HG03280 (cell line): Measurements from ENCODE around the gene CADM2.

ENCODE experiments used
- ATAC-seq: cut with Tn5 transposase; IDR thresholded peaks from one replicate; pipeline ENCODE4 v1.9.1; 2021; ENCODE audit warnings: mild to moderate bottlenecking, moderate library complexity; ENCODE audit not compliant: unreplicated experiment

CADM2 gene

DNA sequence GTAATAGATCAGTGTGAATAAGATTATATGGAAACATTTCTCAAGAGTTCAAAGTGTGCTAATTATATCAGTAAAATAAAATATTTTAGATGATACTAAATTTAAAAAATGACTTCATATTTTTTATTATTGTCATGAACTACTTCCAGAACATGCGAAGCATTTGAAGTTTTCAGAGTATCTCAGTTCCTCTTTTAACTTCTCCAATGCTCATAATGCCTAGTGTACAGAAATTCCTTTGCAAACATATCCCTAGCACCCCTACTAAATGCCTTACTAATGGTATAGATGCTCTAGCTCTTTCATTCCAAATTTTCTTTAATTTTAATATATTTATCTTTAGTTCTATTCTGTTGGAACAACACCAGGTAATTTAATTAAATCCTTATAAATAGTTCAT, 580.4 kb downstream of the CADM2 start:
- ATAC-seq, result no peak

DNA sequence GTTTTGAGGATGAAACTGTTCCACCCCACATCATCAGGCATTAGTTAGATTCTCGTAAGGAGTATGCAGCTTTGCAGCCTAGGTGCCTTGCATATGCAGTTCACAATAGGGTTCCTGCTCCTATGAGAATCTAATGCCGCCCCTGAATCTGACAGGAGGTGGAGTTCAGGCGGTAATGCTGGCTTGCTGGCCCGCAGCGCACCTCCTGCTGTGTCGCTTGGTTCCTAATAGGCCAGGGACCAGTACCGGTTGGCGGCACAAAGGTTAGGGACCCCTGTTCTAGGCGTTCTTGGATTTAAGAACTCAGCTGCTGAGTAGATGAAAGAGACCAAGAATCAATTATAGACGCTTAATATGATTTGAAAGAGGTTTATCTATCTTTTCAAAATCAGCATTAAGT, 595.4 kb downstream of the CADM2 start:
- no peak for ATAC-seq

DNA sequence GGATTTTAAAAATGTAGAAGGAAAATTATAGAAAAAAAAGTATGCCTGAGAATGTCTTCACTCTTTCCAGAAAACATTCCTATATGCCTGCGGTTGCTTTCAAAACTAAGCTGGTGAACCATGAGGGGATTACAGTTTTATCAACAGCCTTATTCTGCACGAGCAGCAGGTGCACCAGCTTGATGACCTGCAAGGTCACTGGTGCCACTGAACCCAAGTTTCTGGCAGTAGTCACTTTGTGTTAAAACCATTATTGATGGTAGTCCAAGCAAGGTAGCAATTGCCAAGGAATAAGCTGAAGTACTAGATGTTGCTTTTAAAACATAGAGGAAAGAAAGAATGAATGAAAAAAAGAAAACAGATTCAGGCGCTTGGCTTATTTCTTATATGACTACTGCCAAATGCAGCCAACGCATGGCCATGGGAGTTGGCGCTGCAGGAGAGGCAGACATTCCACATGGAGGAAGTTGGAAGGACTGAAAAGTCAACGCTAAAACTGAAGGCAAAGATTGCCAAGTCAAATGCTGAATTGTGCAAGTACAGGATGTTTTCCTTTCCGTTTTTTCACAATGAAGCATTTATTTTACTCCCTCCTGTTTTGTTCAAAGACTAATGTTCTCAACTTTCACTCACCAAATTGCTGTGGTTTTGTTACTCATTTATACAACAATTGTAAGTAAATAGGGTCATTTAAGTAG, 601.4 kb downstream of the CADM2 start:
- no peak for ATAC-seq

DNA sequence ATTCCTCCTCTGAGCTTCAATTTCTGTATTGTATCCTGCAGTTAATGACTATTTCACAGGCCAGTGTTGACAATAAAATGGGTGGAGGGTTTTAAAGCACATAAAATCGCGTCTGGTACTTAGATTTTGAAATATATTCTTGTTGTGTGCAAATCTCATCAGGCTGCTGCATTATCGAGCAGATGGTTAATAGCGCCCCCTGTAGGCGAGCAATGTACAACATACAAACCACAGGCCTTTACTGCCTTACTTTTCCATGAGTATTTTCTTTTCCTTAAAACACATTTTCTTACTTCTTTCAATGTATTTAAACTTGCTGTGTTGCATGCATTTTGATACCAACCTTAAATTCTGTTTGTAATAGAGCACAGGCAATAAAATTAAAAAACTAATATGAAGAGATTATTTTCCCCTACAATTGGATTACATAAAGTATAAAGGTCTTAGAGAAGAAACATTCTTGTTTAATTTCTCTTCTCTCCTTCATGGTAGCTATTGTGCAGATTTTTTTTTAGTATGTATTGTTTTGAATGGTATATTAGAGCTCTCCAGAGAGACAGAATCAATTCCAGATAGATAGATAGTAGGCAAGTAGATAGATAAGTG, 608.4 kb downstream of the CADM2 start:
- no peak for ATAC-seq

DNA sequence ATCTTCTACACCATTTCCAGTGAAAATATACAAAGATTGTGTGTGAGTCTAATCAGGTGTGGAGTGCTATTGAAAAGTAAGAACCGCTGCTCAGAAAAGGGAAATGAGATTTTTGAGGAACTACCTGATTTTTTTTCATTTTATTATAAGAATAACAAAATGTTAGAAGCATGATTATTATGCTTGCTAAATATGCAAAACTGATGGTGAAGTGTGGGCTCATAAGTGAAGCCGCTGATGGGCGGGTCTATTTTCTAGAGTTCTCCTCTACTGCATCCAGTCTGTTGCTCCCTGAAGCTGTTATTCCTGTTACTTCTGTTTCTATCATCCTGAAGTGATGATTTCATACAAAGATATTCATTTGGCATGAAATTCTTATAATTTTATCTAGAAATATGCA, 612.0 kb downstream of the CADM2 start:
- ATAC-seq, result no peak

DNA sequence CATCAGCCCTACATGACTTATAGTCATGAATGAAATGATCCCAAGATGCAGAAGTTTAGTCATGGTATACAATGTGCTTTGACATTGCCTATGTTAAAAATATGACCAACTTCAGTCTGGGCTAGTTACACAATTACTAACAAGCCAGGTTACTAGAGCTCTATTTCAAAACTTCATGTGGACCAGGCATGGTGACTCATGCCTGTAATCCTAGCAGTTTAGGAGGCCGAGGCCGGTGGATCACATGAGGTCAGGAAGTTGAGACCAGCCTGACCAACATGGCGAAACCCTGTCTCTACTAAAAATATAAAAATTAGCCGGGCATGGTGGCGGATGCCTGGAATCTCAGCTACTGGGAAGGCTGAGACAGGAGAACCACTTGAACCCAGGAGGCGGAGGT, 613.0 kb downstream of the CADM2 start:
- no peak for ATAC-seq

DNA sequence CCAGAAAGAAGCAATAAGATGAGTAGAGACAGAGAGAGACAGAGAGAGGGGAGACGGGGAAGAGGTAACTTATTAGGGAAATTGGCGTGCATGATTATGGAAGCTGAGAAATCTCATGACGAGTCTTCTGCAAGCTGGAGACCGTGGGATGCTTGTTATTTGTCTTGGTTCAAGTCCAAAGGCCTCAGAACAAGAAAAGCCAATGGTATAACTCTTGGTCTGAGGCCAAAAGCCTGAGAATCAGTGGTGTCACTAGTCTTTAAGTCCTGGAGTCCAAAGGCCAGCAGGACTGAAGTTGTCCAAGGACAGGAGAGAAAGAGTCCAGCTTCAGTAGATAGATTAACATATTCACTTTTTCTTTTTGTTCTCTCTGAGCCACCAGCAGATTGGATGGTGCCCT, 613.6 kb downstream of the CADM2 start:
- no peak for ATAC-seq

DNA sequence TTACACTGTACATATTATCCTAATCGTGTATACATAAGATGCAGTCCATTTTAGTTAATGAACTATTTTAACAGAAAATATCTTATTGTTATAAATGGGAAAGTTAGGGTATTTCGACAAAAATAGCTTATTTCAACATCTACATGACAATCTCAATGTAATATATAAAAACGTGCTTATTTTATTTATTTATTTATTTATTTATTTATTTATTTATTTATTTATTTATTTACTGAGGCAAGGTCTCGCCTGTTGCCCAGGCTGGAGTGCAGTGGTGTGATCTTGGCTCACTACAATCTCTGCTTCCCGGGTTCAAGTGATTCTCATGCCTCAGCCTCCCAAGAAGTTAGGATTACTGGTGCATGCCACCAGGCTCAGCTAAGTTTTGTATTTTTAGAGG, 614.2 kb downstream of the CADM2 start:
- no peak for ATAC-seq

DNA sequence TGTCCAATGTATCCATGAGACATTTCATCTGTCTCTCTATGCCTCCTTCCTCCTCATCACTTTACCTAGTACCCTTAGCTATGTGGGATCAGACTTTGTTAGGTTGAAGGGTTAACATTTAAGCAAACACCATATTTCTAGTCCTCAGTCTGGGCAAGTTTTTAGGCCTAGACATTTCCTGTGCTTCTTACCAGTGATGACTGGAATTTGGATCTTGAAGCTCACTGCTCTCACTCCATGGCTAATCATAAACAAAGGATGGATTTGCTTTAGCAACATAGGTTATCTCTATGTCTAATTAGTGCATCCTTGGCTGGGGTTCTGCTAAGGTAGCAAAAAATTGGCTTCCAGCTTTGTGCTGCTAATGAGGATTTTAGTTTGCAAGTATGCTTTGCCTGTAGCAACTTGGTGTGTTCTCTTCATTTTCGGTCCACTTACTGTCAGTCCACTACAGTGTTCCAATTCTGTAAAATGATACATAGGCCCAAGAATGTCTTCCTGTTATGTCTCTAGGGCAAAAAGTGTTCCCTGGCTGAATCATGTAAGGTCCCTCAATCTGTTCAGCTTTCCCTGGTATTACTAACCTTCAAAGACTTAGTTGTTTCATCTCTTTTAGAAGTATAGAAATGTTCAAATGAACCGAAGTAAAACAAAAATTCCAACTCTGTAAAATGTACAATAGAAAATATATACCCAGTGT, 615.4 kb downstream of the CADM2 start:
- ATAC-seq, result no peak

DNA sequence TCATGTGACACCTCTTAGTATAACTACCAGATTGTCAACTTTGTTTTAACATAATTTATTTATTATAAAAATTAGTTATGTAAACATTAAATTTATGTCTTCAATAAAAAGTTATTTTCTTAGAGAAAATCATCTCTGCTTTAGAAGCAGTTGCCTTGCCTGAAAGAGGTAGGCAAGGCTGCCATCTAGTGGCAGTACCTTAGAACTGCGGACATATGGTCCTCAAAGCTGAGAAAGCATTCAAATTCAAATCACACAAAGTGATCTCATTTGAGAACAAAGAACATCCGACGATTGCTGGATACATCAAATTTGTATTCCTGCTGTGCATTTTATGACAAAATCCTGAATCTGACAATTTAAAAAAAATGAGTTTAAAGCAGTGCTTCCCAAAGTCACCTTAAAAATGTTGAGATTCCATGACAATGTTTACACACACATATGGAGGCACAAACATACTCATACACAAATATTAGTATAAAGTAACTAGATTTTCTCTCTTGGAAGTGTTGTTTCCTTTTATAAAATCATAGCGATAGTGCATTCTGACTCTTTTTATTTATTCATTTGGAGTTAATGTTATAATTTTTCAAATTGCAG, 617.4 kb downstream of the CADM2 start:
- peak; percentile 81 for ATAC-seq

DNA sequence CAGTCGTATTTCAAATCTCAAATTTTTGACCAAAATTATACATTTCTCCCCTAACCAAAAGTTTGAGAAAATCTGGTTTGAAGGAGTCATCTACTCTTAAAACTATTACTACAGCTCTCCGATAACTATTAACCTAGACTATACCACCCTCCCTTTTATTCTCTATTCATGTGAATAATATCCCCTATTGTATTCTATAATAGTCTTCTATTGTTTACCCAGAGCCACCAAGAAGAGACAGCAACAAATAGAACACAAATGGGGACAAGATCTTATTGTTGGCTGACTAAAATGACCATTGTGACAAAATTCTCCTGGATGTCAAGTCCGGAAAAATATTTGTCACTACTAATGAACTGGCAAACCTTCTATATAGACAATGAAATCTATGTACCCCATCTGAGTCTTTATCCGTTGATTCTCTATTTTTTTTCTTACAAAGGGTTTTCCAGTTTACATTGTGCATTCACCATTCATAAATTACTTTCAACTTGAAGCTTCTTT, 618.0 kb downstream of the CADM2 start:
- ATAC-seq, result no peak

DNA sequence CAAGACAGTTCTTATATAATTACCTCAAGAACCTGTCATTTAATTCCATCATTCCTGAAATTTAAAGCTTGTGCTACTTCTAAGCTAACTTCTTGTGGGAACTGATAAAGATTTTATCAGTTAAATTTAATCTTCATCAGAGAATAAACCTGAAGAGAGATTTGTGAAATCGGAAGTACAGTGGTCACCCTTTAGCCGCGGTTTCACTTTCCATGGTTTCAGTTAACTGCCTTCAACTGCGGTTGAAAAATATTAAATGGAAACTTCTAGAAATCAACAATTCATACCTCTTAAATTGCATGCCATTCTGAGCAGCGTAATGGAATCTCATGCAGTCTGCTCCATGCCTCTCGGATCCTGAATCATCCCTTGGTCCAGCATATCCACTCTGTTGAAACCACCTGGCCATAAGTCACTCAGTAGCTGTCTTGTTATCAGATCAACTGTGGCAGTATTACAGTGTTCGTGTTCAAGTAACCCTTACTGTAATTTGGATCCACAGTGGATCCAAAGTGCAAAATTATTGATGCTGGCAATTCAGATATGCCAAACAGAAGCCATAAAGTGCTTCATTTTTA, 626.1 kb downstream of the CADM2 start:
- ATAC-seq, result no peak

DNA sequence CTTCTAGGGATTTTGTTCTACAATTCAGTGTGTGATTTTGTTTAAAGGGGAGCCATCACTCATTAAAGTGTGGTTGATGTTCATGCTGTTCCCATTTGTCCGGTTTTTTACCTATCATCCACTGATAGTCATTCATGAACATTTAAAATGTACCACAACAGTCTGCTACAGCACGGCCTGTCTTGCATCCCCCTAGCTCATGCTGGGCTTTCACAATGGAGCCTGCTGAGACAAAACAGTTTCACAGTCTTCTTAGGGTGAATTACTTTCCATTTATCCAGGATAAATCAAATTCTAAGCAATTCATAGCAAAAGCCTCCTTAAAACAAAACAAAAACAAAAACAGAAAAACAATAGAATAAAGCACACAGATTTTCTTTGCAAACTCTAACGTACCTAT, 627.2 kb downstream of the CADM2 start:
- ATAC-seq, result no peak

DNA sequence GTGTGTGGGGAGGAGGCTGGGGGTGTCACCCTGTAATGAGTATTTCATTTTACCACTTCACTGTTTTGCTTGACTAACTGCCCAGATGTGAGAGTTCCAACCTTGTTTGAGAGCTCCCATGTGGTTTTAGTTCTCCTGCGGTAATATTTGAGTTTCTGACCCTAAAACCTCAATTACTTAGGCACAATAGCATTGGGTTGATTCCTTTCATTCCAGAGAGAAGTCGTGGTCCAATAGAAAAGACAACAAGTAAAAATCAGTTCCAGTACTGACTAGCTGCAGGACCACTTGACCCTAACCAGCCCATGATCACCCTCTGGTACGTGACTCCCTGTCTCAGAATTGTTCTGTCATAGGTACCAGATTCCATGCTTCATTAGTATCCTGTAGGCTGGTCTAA, 630.4 kb downstream of the CADM2 start:
- ATAC-seq, result no peak

DNA sequence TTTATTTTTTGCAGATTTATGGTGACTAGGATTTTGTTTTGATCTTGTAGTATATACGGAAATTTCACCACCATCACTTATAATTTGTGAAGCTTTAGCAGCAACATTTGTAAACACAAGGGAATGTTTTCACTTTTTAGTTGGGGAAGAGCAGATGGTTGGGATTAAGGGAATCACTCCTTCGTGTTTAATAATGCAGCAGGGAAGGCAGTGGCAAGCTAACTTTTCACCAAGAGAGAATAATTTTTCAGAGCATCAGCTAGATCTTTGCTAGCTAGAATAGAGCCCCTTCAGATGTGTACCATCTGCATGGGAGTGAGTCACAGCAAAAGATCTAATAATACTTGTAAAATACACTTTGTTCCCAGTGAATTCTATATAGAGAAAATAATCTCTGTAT, 632.7 kb downstream of the CADM2 start:
- no peak for ATAC-seq

DNA sequence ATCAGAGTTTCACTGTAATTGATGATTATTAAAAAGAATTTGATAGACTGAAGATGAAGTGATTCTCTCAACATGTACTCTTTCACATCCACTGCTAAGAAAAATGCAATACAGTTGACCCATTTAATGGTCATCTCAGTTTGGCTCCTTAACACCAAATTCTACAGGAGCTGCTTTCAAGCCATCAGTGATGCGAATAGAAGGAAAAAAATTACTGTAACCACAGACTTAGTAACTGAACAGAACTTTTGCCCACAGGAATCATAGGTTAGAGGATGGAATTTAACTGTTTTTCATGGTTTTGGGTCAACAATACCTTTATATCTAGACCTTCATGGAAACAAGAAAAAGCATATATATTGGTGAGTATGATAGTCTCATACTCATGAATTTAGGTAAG, 633.5 kb downstream of the CADM2 start:
- no peak for ATAC-seq

DNA sequence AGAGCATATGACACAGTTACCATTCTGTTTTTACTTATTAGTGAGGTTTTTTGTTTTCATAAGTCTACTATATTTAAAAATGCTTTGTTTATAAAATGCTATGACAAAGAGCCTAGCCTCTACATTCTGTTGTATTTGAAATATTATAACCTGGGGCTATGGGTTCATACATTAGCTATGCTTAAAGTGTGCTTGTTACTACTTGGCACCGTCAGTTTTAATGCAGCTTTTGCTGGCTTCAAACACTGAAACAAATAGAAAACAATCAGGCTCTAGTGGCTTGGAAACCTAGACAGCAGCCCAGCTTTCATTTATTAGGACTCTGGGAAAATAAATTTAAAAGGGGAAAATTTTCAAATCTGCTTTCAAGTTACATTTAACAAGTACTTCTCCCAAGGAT, 635.9 kb downstream of the CADM2 start:
- ATAC-seq, result no peak

DNA sequence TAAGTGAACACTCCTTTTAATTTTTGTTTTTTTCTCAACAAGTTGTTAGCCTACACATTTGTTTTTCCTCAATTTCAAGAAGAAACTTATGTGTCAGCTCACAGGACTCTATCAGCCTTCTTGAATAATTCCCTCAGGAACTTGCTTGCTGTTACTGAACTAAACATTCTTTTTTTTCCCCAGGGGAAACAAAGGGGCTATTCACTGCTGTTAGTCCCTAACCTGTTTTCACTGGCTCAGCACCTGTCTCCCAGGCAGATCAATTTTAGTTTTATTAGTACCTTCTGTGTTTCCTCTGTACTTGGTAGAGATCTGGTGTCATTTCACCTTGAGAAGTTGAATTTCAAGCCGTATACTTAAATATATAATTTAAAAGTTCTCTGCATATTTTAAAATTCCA, 644.6 kb downstream of the CADM2 start:
- no peak for ATAC-seq

DNA sequence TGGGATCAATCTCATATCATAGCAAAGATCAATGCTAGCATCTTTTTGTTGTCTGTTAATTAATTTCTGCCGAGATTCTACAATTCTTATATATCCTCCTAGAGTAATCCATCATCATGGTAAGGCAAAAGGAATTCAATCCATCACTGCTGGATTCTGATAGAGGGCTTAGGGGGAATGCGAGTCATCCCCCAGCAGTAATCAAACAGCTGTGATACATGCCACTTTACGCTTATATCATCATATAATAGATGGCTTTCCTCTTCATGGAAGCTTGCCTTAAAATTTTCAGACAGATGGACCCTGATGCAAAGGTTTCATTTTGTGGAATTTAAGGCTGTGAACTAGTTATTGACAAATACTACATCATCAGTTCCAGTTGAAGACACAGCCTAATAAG, 645.9 kb downstream of the CADM2 start:
- no peak for ATAC-seq

DNA sequence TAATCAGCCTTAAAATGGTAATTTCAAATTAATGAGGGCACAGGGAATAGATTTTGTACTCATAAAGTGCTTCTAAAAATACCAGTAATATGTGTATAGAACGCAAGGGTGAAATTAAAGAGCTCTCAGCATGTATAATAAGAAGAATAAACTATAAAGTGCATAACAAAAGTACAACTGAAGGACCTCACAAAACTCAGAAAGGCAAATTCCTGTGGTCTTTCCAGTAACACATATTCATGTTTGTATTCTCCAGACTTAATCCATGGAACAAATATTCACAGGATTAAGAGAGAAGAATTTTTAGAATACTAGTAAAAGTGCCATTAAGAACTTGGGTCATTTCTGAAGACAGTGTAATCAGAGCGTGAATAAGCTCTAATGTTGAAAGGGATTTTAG, 646.3 kb downstream of the CADM2 start:
- ATAC-seq, result no peak

DNA sequence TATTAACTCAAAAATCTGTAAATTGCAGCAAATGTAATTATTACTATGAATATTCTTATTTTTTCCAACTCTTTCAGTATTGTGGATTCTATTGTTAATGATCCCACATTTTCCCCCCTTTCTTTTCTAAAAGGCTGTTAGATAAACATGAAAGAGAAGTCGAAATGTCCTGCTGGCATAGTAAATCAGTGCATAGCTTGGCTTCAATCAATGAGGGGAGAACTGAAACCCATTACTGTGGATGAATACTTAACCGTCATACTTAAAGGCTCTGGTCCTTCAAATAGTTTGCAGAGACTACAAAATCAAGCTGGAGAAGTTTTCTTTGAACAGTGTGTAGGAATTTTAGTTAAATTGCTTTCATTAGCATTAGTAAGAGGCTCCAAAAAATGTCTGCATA, 667.9 kb downstream of the CADM2 start:
- ATAC-seq, result no peak

DNA sequence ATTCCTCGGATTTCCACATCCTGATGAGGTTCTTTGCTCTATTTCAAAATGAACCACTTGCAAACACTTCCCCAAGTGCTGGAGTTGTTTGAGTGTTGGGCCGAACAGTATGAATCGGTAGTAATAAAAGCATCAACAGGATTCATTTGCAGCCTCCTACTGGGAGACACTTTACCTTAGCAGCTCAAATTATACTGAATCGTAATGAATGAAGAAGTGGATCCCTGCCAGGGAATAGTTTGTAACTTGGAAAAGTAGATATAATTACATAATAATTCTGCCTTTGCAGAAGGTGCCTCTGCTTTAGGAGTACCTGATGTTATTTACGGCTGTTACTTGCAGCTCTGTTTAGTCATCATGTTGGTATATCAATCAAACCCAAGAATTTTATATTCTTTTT, 669.1 kb downstream of the CADM2 start:
- no peak for ATAC-seq
